GM19099 (cell line): ENCODE data around the gene CSRNP3.

Experiments used
- POLR2A ChIP-seq: IDR thresholded peaks from 3 replicates; pipeline ENCODE4 v1.6.1; 2011; ENCODE audit warnings: low read depth; ENCODE audit not compliant: insufficient read length; ENCODE audit errors: extremely low read depth

CSRNP3 gene

DNA sequence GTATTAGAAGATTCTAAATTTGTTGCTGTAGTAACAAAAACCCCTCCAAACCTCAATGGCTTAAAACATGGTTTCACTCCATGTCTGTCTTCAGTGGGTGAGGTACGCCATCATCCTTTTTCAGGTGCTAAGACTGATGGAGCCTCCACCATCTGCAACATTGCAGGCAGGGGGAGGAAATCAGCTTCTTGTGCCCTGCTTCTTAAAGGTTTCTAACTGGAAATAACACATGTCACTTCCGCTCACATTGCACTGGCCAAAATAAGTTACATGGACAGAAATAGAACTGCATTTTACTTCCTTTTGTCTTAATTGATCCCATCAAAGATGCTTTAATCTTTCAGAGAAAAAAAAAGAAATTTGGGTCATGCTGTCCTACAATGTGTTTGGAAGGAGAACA lies 230.4 kb downstream of the CSRNP3 start:
- TF ChIP-seq POLR2A: no peak

- no peak for TF ChIP-seq POLR2A
Observed at GRCh38 chr2:165700531-165700930, 231.0 kb downstream of the CSRNP3 start.

DNA sequence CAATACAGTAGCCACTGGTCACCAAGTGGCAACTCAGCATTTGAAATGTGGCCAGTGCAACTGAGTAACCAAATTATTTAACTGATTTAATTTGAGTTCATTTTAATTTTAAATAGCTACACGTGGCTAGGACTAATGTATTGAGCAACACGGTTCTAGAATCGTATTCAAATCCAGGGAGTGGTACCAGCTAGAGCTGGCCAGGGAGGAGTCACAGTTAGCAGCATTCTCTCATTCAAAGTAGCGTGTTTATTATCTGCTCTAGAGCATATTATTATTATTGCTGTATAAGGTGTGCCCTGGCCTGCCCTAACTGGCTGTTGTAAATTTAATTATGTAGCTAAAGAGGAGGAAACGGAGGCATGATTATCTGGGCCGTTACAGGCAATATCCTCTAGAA lies 231.6 kb downstream of the CSRNP3 start:
- TF ChIP-seq POLR2A: no peak

- TF ChIP-seq POLR2A: no peak
Observed at GRCh38 chr2:165706960-165707487, 237.5 kb downstream of the CSRNP3 start.

DNA sequence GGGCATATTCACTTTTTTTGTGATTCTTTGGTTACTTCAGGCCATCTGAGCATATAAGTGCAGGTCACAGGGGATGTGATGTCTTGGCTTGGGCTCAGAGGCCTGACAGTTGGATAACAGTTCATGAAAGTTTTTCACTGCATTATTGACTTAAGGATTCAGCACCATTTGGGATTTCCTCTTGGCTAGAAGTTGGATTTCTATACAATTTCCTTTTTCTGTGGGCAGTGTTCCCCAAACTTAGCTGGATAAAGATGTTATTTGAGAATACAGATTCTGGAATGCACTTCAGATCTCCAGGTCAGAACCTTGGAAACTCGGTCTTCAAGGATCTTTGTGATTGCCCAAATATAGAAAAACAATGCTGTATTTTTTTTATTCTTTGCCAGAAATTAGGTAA lies 246.6 kb downstream of the CSRNP3 start:
- no peak for TF ChIP-seq POLR2A

DNA sequence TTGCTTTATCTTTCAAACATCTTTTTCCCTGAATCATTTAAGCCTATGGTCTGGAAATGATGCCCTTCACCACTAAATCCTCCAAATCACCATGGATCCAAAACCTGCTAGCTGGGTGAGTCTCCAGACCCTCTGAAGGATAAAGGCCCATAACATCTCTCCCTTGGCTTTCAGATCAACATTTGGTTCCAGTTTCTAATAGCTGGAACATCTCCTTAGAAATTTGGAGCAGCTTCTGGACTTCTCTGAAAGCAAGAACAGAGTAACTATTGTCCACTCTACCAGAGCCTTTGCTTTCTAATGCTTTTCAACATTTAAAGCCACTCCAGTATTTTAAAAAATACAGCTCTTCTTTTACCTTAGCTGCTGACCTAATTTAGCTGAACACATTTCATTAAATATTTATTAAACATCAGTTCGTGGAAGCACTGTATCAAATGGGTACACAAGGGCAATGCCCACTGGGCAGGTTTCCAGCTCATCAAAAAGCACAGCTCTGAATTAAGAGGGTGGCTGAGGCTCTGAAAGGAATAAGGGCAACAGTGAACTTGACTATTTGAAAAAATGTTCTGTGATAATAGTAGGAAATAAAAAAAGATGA lies 249.2 kb downstream of the CSRNP3 start:
- TF ChIP-seq POLR2A: no peak

DNA sequence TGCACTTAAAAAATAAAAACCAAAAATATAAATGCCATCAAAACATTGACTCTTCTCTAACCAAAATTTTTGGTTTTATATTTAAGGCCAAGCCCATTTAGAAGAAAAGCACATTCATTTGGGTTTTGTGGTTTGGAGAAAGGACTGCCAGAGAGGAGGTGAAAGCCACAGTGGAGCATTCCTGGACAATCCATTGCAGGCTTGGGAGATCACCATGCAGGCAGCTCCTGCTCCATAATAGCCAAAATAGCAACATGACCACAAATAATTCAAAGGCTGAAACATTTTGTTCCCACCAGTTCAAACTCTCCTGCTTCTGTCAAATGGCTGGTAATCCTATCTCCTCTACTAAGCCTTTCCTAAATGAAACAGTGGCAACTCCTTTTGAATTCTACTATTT lies 251.0 kb downstream of the CSRNP3 start:
- TF ChIP-seq POLR2A: no peak

GRCh38 chr2:165725421-165725820 lies 255.9 kb downstream of the CSRNP3 start:
- TF ChIP-seq POLR2A: no peak
